ENCODE results near the gene ZFP69.

DNA sequence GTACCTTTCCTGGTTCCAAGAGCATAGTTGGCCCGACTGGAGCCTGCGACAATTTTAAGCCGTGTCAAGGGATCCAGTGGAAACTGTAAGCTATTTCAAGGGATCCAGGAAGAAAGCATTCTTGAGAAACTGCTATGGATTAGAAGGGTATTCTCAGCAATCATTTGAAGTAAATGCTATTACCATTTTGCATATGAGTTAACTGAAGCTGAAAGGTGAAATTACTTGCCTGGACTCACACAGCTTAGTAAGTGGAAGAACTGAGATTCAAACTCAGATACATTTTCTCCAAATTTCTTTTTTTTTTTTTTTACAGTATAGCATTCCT lies 54.9 kb downstream of the ZFP69 start:
- TF ChIP-seq, protein P1, sequence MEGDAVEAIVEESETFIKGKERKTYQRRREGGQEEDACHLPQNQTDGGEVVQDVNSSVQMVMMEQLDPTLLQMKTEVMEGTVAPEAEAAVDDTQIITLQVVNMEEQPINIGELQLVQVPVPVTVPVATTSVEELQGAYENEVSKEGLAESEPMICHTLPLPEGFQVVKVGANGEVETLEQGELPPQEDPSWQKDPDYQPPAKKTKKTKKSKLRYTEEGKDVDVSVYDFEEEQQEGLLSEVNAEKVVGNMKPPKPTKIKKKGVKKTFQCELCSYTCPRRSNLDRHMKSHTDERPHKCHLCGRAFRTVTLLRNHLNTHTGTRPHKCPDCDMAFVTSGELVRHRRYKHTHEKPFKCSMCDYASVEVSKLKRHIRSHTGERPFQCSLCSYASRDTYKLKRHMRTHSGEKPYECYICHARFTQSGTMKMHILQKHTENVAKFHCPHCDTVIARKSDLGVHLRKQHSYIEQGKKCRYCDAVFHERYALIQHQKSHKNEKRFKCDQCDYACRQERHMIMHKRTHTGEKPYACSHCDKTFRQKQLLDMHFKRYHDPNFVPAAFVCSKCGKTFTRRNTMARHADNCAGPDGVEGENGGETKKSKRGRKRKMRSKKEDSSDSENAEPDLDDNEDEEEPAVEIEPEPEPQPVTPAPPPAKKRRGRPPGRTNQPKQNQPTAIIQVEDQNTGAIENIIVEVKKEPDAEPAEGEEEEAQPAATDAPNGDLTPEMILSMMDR (conservative IDR thresholded peaks at IDR 0.05; ENCODE audit: low read depth, low read length), result no peak
- TF ChIP-seq MAFK (IDR thresholded peaks at IDR 0.05; ENCODE audit: low read depth, low read length) (no peak), POLR2A (IDR thresholded peaks at IDR 0.05; ENCODE audit: low read depth, low read length) (no peak), RCOR1 (IDR thresholded peaks at IDR 0.05; ENCODE audit: insufficient replicate concordance, low read length) (no peak), FOS (IDR thresholded peaks at IDR 0.05; ENCODE audit: low read depth, low read length) (no peak)
- TF ChIP-seq, protein P2, sequence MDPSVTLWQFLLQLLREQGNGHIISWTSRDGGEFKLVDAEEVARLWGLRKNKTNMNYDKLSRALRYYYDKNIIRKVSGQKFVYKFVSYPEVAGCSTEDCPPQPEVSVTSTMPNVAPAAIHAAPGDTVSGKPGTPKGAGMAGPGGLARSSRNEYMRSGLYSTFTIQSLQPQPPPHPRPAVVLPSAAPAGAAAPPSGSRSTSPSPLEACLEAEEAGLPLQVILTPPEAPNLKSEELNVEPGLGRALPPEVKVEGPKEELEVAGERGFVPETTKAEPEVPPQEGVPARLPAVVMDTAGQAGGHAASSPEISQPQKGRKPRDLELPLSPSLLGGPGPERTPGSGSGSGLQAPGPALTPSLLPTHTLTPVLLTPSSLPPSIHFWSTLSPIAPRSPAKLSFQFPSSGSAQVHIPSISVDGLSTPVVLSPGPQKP (IDR thresholded peaks at IDR 0.05; ENCODE audit: borderline replicate concordance, low read depth, low read length), result no peak
